Suprapubic skin (tissue), 3 donors: ENCODE measurements around the gene OR1D5.

Experiments
- POLR2A ChIP-seq, 2 donors: fragments of 450-650 bp; IDR thresholded peaks; one replicate each; pipeline ENCODE4 v1.6.1; 2017; ENCODE audit warnings: antibody characterized with exemption in 2 of 2, mild to moderate bottlenecking in 2 of 2, moderate library complexity in 2 of 2
- TF ChIP-seq, protein P1 (sequence below), 2 donors: fragments of 200-600 bp in 1 of 2; fragments of 450-650 bp in 1 of 2; sonication (generic) in 1 of 2; IDR thresholded peaks; one replicate each; pipeline ENCODE4 v1.5.1; 2016 to 2019; ENCODE audit warnings: antibody characterized with exemption in 2 of 2, mild to moderate bottlenecking in 1 of 2, moderate library complexity in 1 of 2

GRCh38 chr17:3015890-3016289, 47.5 kb downstream of the OR1D5 start:
- TF ChIP-seq, protein P1, sequence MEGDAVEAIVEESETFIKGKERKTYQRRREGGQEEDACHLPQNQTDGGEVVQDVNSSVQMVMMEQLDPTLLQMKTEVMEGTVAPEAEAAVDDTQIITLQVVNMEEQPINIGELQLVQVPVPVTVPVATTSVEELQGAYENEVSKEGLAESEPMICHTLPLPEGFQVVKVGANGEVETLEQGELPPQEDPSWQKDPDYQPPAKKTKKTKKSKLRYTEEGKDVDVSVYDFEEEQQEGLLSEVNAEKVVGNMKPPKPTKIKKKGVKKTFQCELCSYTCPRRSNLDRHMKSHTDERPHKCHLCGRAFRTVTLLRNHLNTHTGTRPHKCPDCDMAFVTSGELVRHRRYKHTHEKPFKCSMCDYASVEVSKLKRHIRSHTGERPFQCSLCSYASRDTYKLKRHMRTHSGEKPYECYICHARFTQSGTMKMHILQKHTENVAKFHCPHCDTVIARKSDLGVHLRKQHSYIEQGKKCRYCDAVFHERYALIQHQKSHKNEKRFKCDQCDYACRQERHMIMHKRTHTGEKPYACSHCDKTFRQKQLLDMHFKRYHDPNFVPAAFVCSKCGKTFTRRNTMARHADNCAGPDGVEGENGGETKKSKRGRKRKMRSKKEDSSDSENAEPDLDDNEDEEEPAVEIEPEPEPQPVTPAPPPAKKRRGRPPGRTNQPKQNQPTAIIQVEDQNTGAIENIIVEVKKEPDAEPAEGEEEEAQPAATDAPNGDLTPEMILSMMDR (IDR thresholded peaks at IDR 0.05): no peak
- no peak for TF ChIP-seq POLR2A (IDR thresholded peaks at IDR 0.05)
